H7 (cell line): ENCODE data around the gene GIPC3. TPM values are rescaled to one million over a fixed set of nuclear protein-coding genes. Genes with fewer than 3 reads are reported as not detected.
"Not testable (repeated sequence)": the region's sequence is repeated elsewhere in the genome, so short reads cannot be mapped to it uniquely, and the experiment has no call there.

Experiments used
- DNase-seq: peaks from one replicate; pipeline ENCODE4 v3.0.0; 2012
- H3K27me3 ChIP-seq: 2 replicates; pipeline ENCODE4 v1.6.0; 2011; ENCODE audit warnings: mild to moderate bottlenecking, low read length; ENCODE audit not compliant: control insufficient read depth, insufficient read depth
- H3K36me3 ChIP-seq: replicated peaks from 2 replicates; pipeline ENCODE4 v1.5.1; 2011; ENCODE audit warnings: low read length; ENCODE audit not compliant: control insufficient read depth, insufficient read depth
- H3K4me3 ChIP-seq: 2 replicates; pipeline ENCODE4 v1.5.1; 2011; ENCODE audit warnings: low read depth, mild to moderate bottlenecking, control low read depth, low read length, moderate library complexity; ENCODE audit not compliant: insufficient read depth
- total RNA-seq: library from RNA; depleted of rRNA; stranded (reverse); fragments of >200 nt; shearing (Covaris generic); gene quantifications from 2 replicates; pipeline ENCODE4 v1.2.3, GENCODE V29; 2014

The GIPC3 gene
- total RNA-seq, 1 experiment from 2014 or later, result 0.21 TPM

GRCh38 chr19:3620145-3620816, 35.0 kb downstream of the GIPC3 start:
- Histone ChIP-seq H3K27me3 (no peaks in the 10 kb centered on the region), H3K36me3 (0 out of 2 replicates have a peak, but pooled peaks cover 3% of the 10 kb centered on the region), H3K4me3 (no peak overlapping the region)
- DNase-seq, result no peak

GRCh38 chr19:3620817-3621547, 35.7 kb downstream of the GIPC3 start:
- Histone ChIP-seq H3K36me3 (0 out of 2 replicates have a peak, but pooled peaks cover 3% of the 10 kb centered on the region), H3K4me3 (no peak overlapping the region), H3K27me3 (no peaks in the 10 kb centered on the region)
- DNase-seq, result no peak

- DNase-seq, result no peak
- 0 out of 2 replicates have a peak, but pooled peaks cover 3% of the 10 kb centered on the region for H3K36me3 ChIP-seq
- H3K4me3 ChIP-seq, result no peak overlapping the region
- no peaks in the 10 kb centered on the region for H3K27me3 ChIP-seq
Observed at GRCh38 chr19:3621689-3622088, 36.4 kb downstream of the GIPC3 start.

GRCh38 chr19:3622224-3622623, 36.9 kb downstream of the GIPC3 start:
- Histone ChIP-seq H3K27me3 (no peaks in the 10 kb centered on the region), H3K4me3 (no peak overlapping the region), H3K36me3 (0 out of 2 replicates have a peak, but pooled peaks cover 3% of the 10 kb centered on the region)
- DNase-seq, result no peak

GRCh38 chr19:3623716-3624115, 38.4 kb downstream of the GIPC3 start:
- no peak for DNase-seq
- H3K27me3 ChIP-seq, result no peaks in the 10 kb centered on the region
- H3K36me3 ChIP-seq, result 0 out of 2 replicates have a peak, but pooled peaks cover 3% of the 10 kb centered on the region
- no peak overlapping the region for H3K4me3 ChIP-seq

GRCh38 chr19:3625996-3626472, 40.8 kb downstream of the GIPC3 start:
- H3K36me3 ChIP-seq, result 0 out of 2 replicates have a peak, but pooled peaks cover 3% of the 10 kb centered on the region
- DNase-seq, result no peak
- H3K4me3 ChIP-seq, result peak overlapping the region; percentile 94
- no peaks in the 10 kb centered on the region for H3K27me3 ChIP-seq

- H3K4me3 ChIP-seq, result peak within 1 kb of the TSS; percentile 94
- peak; percentile 100 for DNase-seq
- H3K27me3 ChIP-seq, result no peaks in the 10 kb centered on the region
- 0 out of 2 replicates have a peak, but pooled peaks cover 3% of the 10 kb centered on the region for H3K36me3 ChIP-seq
Observed at GRCh38 chr19:3626473-3627350, 41.4 kb downstream of the GIPC3 start, which contains the start of gene CACTIN. TSS of gene CACTIN (minus strand) at chr19:3626790. CDS start at chr19:3626762, 28 bp downstream.

GRCh38 chr19:3627351-3627723, 42.1 kb downstream of the GIPC3 start:
- DNase-seq, result no peak
- H3K4me3 ChIP-seq, result no peak overlapping the region
- H3K36me3 ChIP-seq, result peaks cover 3% of the 10 kb centered on the region; the same call in 1 of the 2 replicates
- H3K27me3 ChIP-seq, result no peaks in the 10 kb centered on the region

- H3K36me3 ChIP-seq, H3K4me3 ChIP-seq, DNase-seq, H3K27me3 ChIP-seq: not testable (repeated sequence)
Observed at GRCh38 chr19:3628766-3629165, 43.5 kb downstream of the GIPC3 start.

GRCh38 chr19:3631053-3631861, 46.0 kb downstream of the GIPC3 start:
- Histone ChIP-seq H3K4me3 (no peak overlapping the region), H3K27me3 (no peaks in the 10 kb centered on the region), H3K36me3 (peaks cover 1% of the 10 kb centered on the region; the same call in 1 of the 2 replicates)
- no peak for DNase-seq

GRCh38 chr19:3632098-3632497, 46.8 kb downstream of the GIPC3 start:
- DNase-seq, result no peak
- Histone ChIP-seq H3K36me3 (peaks cover 1% of the 10 kb centered on the region), H3K4me3 (no peak overlapping the region), H3K27me3 (no peaks in the 10 kb centered on the region)

- Histone ChIP-seq H3K27me3 (no peaks in the 10 kb centered on the region), H3K36me3 (peaks cover 1% of the 10 kb centered on the region), H3K4me3 (no peak overlapping the region)
- no peak for DNase-seq
Observed at GRCh38 chr19:3632739-3633558, 47.7 kb downstream of the GIPC3 start.

GRCh38 chr19:3633559-3633988, 48.3 kb downstream of the GIPC3 start:
- no peaks in the 10 kb centered on the region for H3K27me3 ChIP-seq
- no peak for DNase-seq
- peaks cover 3% of the 10 kb centered on the region for H3K36me3 ChIP-seq
- no peak overlapping the region for H3K4me3 ChIP-seq
